HG03460 (cell line): ENCODE results near the gene SPCS1.
"Not testable (repeated sequence)": the region's sequence is repeated elsewhere in the genome, so short reads cannot be mapped to it uniquely, and the experiment has no call there.

Experiments used
- ATAC-seq: cut with Tn5 transposase; IDR thresholded peaks from one replicate; pipeline ENCODE4 v1.9.1; 2021; ENCODE audit not compliant: unreplicated experiment

SPCS1 gene

DNA sequence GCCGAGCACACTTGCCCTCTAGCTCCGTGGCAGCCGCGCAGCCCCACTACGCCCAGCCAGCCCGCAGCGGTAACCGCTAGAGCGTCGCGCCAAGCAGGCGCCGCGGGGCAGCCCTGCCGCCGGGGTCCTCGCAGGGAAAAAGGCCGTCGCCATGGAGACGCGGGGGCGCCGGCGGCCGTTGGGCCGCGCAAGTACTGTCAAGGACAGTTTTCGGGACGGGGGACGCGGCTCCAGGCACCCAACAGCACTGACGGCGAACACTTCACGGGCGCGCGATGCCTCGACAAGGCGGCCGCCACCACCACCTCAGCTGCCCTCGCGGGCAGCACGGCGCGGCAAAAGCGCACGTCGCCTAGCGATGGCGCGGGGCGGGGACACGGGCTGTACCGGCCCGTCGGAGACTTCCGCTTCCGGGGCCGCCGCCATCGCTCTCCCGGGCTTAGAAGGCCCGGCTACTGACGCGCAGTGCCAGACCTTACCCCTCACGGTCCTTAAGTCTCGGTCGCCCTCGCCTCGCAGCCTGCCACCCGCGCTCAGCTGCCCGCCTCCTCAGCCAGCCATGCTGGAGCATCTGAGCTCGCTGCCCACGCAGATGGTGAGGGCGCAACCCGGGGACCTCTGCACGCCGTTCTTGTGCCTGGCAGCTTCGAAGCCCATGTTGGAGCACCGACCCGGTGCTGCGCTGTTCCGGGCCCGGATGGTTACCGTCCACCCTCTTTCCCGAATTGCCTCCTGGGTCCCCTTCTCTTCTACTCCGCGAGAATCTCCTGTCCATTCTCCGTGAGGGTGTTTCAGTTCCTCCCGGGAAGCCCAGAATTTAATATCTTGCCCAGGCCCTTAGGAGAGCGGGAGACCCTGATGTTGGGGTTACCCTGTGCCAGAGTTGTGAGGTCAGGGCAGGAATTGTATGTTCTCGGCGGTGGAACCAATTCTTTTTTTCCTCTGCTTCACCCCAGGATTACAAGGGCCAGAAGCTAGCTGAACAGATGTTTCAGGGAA lies at the start of gene SPCS1, which contains the start of gene GLT8D1:
SPCS1 (plus strand) TSS at position 419 of the 999 bp plus-strand sequence; CDS start at position 560, 141 bp downstream.
GLT8D1 (minus strand) TSS at position 104 of the 999 bp plus-strand sequence. CDS start 5,331 bp downstream, outside the sequence.
- ATAC-seq, result peak; percentile 82

- ATAC-seq, result no peak
Measured at GRCh38 chr3:52660046-52660445, 45.9 kb upstream of the SPCS1 start.

- ATAC-seq, result no peak
Measured at GRCh38 chr3:52663098-52663497, 42.8 kb upstream of the SPCS1 start.

GRCh38 chr3:52670621-52671521 lies 35.0 kb upstream of the SPCS1 start:
- ATAC-seq, result peak; percentile 77

DNA sequence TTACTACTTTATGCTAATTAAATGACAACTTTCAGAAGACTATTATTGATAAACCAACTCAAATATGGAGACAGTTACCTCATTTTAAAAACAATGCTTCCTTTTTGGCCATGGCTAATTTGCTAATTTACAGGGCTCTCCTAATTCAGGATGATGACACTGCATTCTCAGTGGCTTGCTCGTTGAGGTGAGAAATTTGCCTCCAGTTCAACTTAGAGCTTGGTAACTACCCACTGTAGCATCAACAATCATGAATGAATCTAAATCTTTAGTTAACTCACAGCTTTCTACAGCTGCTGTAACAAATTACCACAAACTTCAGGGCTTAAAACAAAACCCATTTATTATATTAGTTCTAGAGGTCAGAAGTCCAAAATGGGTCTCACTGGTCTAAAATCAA lies 34.2 kb upstream of the SPCS1 start:
- no peak for ATAC-seq

- not testable (repeated sequence) for ATAC-seq
Measured at GRCh38 chr3:52676201-52676600, 29.7 kb upstream of the SPCS1 start.

- no peak for ATAC-seq
Measured at GRCh38 chr3:52678265-52679198, 27.4 kb upstream of the SPCS1 start.

GRCh38 chr3:52679199-52679538 lies 26.7 kb upstream of the SPCS1 start:
- ATAC-seq, result no peak

DNA sequence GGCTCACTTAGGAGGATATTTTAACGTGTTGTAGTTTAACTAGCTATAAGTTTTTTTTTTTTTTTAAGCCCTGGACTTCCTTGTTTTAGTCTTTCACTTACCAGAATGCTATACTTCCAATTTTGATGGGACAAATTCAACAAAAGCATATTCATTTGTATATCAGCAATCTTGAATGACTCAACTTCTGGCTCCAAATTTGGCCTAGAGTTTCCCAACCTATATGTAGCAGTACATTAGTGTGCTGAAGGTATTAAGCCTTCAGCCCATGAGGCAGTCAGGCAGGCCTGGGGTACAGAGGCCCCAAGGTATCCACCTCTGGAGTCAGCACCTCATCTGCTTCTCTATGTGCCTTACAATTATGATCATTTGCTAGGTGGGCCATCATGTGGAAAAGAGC lies 26.1 kb upstream of the SPCS1 start:
- ATAC-seq, result no peak

DNA sequence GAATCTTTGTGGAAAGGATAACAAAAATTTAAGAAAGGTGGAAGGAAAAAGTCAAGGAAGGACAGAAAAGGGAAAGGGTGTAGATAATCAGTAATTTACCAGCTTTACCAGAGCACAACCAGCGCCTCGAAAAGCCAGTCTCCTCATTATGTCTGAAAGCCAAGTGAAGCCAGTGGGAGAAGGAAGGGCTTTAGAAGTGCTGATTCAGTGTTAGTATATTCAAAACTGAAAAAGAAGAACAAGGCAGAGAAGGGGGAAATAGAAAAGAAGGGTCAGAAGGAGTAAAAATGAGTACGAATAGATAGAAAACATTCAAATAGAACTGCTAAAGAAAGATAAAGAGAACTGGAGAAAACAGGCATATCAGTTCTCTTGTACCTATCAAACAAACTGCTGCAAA lies 24.3 kb upstream of the SPCS1 start:
- ATAC-seq, result no peak

DNA sequence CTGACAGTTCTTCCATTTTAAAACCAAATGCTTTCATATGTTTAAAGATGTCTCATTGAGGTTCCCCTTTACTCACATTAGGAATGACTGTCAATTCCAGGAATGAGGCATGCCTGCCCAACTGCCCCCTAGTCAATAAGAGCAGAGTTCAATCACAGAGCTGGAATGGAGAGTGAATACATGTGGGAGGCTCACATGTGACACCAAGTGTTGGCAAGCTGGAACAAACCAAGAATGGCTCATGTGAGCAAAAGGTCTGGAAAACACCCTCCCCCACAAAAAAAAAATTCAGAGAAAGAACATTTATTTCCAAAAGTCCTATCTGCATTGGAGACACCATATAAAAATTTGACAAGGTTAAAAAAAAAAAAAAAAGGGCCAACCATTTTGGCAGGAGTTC lies 23.9 kb upstream of the SPCS1 start:
- ATAC-seq, result no peak

- ATAC-seq, result no peak
Measured at GRCh38 chr3:52683611-52684010, 22.3 kb upstream of the SPCS1 start.

GRCh38 chr3:52684184-52684583 lies 21.7 kb upstream of the SPCS1 start:
- ATAC-seq, result no peak

- peak; percentile 74 for ATAC-seq
Measured at GRCh38 chr3:52685285-52685708, 20.6 kb upstream of the SPCS1 start.

GRCh38 chr3:52685709-52686691 lies 19.9 kb upstream of the SPCS1 start, which contains the start of the genes GNL3 and PBRM1:
Gene GNL3, plus strand, starts transcription at chr3:52686032. Its CDS starts 61 bp downstream, at chr3:52686093.
Gene PBRM1, minus strand, starts transcription at chr3:52685913.
- peak; percentile 66 for ATAC-seq

DNA sequence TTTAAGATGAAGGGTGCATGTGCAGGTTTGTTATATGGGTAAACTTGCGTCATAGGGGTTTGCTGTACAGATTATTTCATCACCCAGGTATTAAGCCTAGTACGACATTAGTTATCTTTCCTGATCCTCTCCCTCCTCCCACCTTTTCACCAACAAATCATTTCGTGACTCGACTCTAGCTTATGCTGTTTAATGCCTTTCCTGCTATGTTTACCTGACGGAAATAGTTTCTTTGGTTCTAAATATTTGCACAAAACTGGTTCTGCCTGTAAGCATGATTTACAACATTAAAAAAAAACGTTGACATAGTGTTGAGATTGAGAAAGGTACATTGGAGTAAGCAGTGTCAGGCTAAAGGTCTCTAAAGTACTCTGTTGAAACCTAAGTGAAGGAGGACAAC lies 17.6 kb upstream of the SPCS1 start:
- ATAC-seq, result no peak

GRCh38 chr3:52689151-52689550 lies 16.8 kb upstream of the SPCS1 start:
- ATAC-seq, result no peak

GRCh38 chr3:52690560-52690959 lies 15.3 kb upstream of the SPCS1 start:
- ATAC-seq, result no peak

- ATAC-seq, result no peak
Measured at GRCh38 chr3:52693071-52693470, 12.8 kb upstream of the SPCS1 start.
